ENCODE measurements around the gene STAT4.

Gene STAT4

DNA sequence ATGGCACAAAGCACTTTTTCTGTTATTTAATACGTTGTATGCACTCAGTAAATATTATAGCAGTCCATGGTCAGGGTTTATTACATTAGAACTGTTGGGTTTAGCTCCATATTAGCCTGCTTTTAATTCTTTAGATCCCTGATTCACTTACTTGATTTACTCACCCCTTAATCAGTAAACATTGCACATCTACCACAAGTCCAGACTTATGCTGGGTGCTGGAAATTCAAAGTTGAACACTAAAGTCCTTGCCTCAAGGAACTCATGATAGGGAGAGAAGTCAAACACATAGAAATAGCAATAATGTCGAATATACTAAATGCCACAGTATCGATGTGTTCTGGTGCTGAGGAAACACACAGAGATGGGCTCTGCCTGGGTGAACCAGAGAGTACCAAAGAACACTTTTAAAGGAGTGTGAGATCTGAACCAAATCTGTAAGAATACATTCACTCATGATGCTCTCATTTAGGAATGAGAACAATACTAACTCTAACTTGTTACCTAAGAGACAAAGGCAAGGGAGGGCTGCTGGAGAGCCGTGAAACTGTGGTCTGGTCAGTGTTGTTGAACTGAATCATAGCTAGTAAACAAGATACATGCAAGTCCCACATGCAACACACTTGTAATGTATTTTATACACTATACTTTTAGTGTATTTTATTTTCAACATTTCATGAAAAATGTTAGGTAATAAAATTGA lies 4.9 kb downstream of the STAT4 start:
- no peak for DNase-seq (ENCODE audit: low read depth)
- TF ChIP-seq CTCF (conservative IDR thresholded peaks at IDR 0.05; ENCODE audit: low read depth, low read length): no peak
- H3K4me3 ChIP-seq (ENCODE audit: low read length): no peak overlapping the region

DNA sequence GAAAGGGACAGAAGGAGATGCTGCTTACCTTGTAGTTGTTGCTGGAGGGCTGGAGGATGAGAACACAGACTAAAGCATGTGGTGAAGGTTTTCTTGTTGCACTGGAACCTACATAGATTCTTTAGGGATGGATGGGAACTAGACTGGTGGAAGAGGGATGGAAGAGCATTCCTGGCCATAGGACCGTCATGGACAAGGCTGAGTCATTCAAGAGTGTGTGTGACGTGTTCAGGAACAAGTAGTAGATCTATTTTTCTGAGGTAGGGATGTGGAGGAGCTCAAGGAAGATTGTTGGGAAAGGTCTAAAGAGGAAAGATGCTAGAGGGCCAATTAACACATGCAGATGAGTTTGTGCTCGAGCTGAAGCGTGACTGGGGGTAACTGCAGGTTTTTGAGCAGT lies 6.6 kb downstream of the STAT4 start:
- no peak for DNase-seq (ENCODE audit: low read depth)
- H3K4me3 ChIP-seq (ENCODE audit: low read length): no peak overlapping the region
- TF ChIP-seq CTCF (conservative IDR thresholded peaks at IDR 0.05; ENCODE audit: low read depth, low read length): no peak

DNA sequence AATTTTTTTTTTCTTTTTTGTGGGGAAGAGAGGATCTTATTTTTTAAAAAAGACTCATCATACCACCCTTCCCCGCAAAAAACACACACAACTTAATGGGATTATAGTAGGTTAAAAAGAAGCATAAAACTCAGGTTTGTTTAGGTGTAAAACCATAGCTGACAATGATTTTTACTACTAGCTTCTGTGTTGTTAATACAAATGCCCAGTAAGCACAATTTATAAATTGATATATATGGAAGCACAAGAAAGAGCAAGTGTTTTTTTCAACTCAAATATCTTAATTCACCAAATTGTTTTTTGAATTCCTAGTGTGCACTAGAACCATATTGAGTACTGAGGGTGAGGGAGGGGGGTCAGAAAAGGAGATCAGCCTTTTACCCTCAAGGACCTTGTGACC lies 7.0 kb downstream of the STAT4 start:
- DNase-seq (ENCODE audit: low read depth): no peak
- TF ChIP-seq CTCF (conservative IDR thresholded peaks at IDR 0.05; ENCODE audit: low read depth, low read length): no peak

DNA sequence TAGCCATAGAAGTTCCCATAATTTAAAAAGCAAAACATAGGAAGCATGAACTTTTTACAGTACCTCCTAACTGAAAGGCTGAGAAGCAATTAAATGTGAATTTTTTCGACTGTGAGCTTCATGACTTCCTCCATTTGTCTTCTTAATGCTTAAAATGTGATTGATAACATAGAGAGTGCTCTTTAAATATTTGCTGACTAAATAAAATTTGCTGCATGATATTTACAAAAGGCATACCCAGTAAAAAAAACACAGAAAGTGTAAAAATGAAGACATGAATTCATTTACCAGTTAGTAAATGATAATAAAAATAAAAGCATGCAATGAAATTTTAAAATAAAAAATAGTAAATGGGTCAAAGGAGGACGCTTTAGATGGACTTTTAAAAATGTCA lies 21.9 kb downstream of the STAT4 start:
- no peak overlapping the region for H3K4me3 ChIP-seq (ENCODE audit: low read length)
- TF ChIP-seq CTCF (conservative IDR thresholded peaks at IDR 0.05; ENCODE audit: low read depth, low read length): no peak
- no peak for DNase-seq (ENCODE audit: low read depth)

More for the DNA sequence above, 7.0 kb downstream of the STAT4 start:
- no peak overlapping the region for H3K4me3 ChIP-seq (ENCODE audit: low read length)

GRCh38 chr2:191128172-191128910 lies 22.5 kb downstream of the STAT4 start:
- no peak overlapping the region for H3K4me3 ChIP-seq (ENCODE audit: low read length)
- no peak for TF ChIP-seq CTCF (conservative IDR thresholded peaks at IDR 0.05; ENCODE audit: low read depth, low read length)
- no peak for DNase-seq (ENCODE audit: low read depth)

DNA sequence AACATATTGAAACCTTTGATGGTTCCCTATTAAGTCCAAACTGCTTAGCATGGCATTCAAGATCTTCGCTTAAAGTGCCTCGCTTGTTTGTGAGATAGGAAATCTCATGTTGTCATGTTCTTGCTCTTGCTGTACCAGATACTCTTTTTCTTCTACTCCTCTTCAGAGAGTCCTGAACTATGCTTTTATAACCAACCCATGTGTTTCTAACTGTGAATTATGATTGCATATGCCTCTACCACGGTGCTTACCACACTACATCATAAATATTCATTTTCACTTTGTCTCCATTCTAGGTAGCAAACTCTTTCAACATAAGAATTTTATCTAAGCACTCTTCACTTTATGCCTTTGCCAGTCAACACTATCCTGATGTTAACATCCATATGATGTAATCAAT lies 23.6 kb downstream of the STAT4 start:
- no peak for TF ChIP-seq CTCF (conservative IDR thresholded peaks at IDR 0.05; ENCODE audit: low read depth, low read length)
- no peak for DNase-seq (ENCODE audit: low read depth)
- H3K4me3 ChIP-seq (ENCODE audit: low read length): no peak overlapping the region
